HepG2 (cell line): ENCODE results near the gene DCDC2C. TPM values are rescaled to one million over a fixed set of nuclear protein-coding genes. Genes with fewer than 3 reads are reported as not detected.

Experiments used
- ESRRA ChIP-seq: sonication (generic); formaldehyde crosslinking; IDR thresholded peaks from 2 replicates; pipeline ENCODE4 v1.5.1; 2020; ENCODE audit warnings: mild to moderate bottlenecking, low read depth, missing genetic modification reagents
- NFAT5 ChIP-seq: sonication (generic); formaldehyde crosslinking; IDR thresholded peaks from 2 replicates; pipeline ENCODE4 v1.4.0; 2020; ENCODE audit warnings: missing genetic modification reagents
- PHF20 ChIP-seq: sonication (generic); formaldehyde crosslinking; IDR thresholded peaks from 2 replicates; pipeline ENCODE4 v1.5.0; 2020; ENCODE audit warnings: mild to moderate bottlenecking, missing genetic modification reagents
- PPARG ChIP-seq: conservative IDR thresholded peaks from 2 replicates; pipeline ENCODE4 v1.6.1; 2016; ENCODE audit warnings: missing biosample characterization, missing genetic modification reagents
- ZBTB37 ChIP-seq: sonication (generic); formaldehyde crosslinking; IDR thresholded peaks from 2 replicates; pipeline ENCODE4 v1.4.0; 2020; ENCODE audit warnings: mild to moderate bottlenecking, missing genetic modification reagents
- ZSCAN30 ChIP-seq: sonication (generic); formaldehyde crosslinking; IDR thresholded peaks from 2 replicates; pipeline ENCODE4 v1.5.0; 2020; ENCODE audit warnings: mild to moderate bottlenecking, missing genetic modification reagents
- polyA plus RNA-seq, 8 experiments: library from polyadenylated mRNA; depleted of rRNA in 3 of 8; stranded (reverse) in 7 of 8; unstranded in 1 of 8; fragments of >200 nt; fragmentation: Illumina TruSeq in 4 of 8; extraction: Trizol in 4 of 8; gene quantifications; 2 replicates each; pipeline versions ENCODE4 v1.2.1 to v1.2.3, GENCODE V29; 2011 to 2016; ENCODE audit warnings: low read depth in 4 of 8, missing spikeins in 1 of 8, mixed read lengths in 1 of 8; ENCODE audit not compliant: insufficient read depth in 1 of 8
- total RNA-seq, 5 experiments: library from RNA; depleted of rRNA; stranded (reverse); fragments of >200 nt; fragmentation: Illumina TruSeq; extraction: Trizol; gene quantifications; 2 replicates each; pipeline ENCODE4 v1.2.3, GENCODE V29; 2016; ENCODE audit warnings: low read depth in 1 of 5
- TF ChIP-seq, protein P1 (sequence below): sonication (generic); formaldehyde crosslinking; IDR thresholded peaks from 2 replicates; pipeline ENCODE4 v1.4.0; 2020; ENCODE audit warnings: mild to moderate bottlenecking, missing genetic modification reagents

Gene DCDC2C
- total and polyA plus RNA-seq, 2 of the 13 experiments (the other 11 are each of a cell fraction or from before 2014, with no cell fraction given), result not detected

DNA sequence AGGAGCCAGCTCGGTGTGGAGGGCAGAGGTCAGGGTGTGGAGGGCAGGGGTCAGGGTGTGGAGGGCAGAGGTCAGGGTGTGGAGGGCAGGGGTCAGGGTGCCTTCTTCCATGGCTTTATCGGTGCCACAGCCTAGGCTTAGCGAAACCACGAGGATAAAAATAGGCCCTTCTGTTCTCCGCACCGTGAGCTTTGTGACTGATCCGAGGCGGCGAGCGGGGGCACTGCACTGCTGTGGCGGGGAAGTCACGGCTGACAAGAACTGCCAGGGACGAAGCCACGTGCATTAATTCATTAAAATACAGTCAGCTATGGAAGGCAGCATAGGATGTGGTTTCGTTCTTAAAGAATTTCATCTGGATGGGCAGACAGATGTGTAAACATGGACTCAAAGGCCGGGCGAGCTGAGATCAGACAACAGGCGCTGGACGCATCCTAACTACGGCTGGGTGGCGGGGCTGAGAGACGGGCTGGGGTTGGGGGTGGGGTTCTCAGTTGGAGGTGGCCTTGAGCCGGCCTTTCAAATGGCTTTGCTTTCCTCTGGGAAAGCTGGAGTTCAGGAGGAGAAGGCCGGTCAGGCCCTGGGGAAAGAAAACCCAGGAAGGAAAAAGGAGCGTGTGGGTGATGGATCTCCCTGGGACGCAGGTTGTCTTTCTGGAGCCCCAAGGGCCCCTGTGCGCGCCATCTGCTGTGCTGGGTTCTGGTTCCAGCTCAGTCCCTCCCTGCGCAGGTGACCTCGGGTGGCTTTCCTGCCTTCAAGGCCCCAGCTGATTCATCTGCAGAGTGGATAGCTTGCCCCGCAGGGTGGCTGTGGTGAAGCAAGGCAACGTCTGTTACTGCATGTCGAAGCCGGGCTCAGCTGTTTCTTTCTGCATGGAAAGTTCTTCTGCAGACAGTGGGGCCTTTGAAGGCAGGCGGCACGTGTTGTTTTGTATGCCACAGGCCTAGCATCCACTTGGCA is 46.3 kb upstream of the DCDC2C start (continued):
- TF ChIP-seq PPARG (CRISPR knock-in tag) (0 out of 2 replicates have a peak, but pooled peaks have one; percentile 17), ZBTB37 (CRISPR knock-in tag) (peak; percentile 43; the same call in 1 of the 2 replicates), ZSCAN30 (CRISPR knock-in tag) (no peak), PHF20 (0 out of 2 replicates have a peak, but pooled peaks have one; percentile 17), NFAT5 (CRISPR knock-in tag) (0 out of 2 replicates have a peak, but pooled peaks have one; percentile 7), ESRRA (CRISPR knock-in tag) (peak; percentile 52)
- TF ChIP-seq, protein P1, sequence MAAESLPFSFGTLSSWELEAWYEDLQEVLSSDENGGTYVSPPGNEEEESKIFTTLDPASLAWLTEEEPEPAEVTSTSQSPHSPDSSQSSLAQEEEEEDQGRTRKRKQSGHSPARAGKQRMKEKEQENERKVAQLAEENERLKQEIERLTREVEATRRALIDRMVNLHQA, result no peak
